ENCODE results near the gene TRIL.

Gene TRIL

DNA sequence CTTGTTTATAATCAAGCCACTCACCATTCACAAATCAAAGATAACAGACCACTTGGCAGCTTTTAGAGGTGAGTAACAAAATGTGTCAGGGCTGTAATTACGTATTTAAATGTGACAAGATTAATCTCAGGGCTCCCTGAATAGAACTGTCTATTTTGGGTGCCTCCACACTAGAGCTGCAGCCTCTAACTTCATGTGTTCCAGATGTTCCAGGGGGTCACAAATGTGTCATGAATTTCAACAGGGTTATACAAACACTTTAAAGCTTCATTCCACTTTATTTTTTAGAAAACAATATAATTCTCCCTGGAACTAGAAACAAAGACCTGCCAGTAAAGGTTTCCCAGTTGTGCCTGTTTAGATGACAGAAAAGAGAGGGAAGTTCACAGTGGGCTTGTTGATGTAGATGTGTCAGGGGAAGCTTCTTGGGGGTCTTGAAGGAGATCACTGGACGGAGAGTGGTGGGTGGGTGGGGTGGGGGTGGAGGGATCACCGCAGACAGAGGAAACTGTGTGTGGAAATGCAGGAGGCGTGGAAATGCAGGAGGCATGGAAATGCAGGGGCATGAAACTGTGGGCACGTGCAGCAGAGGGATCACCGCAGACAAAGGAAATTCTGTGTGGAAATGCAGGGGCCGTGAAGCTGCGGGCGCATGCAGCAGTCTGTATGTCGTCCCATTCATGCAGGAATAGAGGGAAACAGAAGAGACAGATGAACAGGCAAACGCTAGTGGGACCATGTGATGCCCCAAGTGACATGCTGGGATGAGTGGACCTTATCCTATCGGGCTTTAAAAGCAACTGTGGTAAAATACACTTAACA lies 42.0 kb upstream of the TRIL start:
- TF ChIP-seq, protein P1, sequence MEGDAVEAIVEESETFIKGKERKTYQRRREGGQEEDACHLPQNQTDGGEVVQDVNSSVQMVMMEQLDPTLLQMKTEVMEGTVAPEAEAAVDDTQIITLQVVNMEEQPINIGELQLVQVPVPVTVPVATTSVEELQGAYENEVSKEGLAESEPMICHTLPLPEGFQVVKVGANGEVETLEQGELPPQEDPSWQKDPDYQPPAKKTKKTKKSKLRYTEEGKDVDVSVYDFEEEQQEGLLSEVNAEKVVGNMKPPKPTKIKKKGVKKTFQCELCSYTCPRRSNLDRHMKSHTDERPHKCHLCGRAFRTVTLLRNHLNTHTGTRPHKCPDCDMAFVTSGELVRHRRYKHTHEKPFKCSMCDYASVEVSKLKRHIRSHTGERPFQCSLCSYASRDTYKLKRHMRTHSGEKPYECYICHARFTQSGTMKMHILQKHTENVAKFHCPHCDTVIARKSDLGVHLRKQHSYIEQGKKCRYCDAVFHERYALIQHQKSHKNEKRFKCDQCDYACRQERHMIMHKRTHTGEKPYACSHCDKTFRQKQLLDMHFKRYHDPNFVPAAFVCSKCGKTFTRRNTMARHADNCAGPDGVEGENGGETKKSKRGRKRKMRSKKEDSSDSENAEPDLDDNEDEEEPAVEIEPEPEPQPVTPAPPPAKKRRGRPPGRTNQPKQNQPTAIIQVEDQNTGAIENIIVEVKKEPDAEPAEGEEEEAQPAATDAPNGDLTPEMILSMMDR (IDR thresholded peaks at IDR 0.05): no peak

DNA sequence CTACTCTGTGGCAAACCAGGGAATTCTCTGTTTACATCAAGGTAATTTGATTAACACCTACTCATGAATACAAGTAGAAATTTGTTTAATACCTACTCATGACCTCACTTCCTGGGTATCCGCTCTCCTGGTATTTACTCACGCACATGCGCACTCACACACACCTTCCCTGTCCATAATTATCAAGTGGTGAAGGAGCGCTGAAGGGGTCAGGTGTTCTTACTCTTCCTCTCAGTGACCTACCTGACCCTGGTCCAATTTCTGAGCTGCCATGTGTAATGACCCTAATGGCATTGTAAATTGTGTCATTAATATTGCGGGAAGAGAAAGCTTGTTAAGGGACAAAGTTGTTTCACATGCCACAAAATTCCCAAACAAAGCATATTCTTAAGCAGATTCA lies 41.3 kb upstream of the TRIL start:
- TF ChIP-seq, protein P1 (IDR thresholded peaks at IDR 0.05): no peak

DNA sequence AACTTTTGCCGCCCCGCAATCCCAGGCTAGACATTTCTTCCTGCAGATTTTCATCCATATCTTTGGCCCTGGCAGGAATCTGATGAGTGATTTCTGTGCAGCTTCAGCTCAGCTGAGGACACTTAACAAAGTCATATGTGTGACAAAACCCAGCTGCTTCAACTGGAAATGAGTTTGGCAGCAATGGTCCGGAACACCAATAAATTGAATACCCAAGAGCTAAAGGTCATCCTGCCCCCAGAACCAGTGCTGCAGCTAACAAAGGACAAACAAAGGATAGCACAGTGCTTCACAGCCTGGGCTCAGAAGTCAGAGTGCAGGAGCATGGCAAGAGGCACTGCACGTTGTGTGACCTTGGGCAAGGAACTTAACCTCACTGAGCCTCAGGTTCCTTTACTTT lies 40.0 kb upstream of the TRIL start:
- TF ChIP-seq, protein P1 (IDR thresholded peaks at IDR 0.05): no peak

DNA sequence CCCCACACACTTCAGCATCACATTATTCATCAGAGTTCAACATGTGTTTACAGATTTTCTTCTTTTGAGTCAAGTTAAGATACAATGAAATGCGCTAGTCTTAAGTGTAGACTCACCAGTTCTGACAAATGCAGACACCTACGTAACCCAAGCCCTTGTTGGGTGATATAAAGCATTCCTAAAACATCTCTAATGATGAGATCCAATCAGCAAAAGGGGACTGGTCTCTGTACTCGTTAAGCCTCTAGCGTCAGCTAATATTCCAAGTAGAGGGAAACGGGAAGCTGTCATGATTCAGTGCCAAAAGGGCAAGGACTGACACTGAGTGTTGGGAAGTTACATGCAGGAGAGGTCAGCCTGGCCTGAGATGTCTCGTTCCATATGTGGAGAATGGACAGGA lies 38.7 kb upstream of the TRIL start:
- TF ChIP-seq, protein P1 (IDR thresholded peaks at IDR 0.05): no peak

DNA sequence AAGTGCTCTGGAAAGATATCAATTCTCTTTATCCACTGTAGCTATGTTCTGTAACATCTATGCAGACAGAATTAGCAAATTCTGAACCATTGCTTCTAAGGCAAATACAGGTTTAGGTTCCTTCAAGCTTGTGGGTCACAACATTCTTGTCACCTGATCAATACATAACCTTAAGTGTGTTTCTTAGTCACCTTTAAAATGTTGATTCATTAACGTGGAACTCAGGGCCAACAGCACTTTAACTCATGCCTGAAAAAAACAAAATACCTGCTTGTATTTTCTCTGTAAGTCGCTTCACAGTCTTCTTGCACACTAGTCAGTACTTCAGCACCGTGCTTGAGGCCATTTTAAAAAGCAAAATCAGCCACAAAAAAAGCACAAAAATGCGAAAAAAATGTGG lies 35.2 kb upstream of the TRIL start:
- TF ChIP-seq, protein P1 (IDR thresholded peaks at IDR 0.05): no peak

DNA sequence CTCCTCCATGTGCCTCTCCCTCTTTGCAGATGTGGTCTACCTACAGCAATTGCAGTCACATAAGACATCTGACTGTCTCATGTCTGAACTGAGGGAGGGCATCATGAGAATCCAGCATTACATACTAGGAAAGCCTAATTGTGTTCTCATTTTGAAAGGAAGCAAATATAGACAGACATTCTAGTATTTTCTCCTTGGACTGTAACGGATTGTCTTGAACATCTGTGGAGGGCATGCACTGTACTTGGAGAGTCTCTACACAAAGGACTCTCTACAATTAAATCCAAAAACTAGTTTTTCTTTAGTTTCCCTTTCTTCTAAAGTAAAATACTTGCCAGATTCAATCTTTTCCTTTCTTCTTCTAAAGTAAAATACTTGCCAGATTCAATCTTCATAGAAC lies 34.7 kb upstream of the TRIL start:
- TF ChIP-seq, protein P1 (IDR thresholded peaks at IDR 0.05): no peak

DNA sequence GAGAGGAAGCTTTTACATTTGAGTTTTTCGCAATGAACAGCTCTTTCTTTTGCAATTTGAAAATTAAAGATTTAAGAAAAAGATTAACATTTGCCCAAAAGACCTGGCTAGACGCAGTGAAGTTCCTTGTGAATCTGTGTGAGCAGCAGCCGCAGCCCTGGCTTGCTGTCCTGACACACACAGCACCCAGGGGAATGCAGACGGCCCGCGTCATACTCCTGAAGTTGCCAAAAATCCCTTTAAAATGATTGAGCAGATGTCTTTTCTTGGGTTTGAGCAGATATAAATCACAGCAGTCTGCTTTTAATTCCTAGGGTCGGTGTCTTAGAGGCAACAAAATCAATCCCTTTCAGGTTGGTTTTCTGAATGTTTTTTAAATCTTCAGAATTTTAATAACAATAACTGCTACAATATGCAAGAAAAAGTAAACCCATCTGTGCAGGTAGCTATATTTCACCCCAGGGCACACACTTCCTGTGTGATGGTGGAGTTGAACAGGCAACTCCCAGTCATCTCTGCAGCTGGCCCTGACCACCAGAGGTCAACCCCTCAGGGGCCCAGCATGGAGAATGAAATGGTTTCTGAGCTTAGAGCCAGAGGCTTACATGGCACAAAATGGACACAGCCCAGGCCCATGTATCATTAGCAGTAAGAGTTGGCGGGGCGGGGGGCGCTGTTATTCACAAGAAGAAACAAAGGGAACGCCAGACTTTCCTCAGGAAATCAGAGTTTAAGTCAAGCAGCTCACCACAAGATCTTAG lies 32.2 kb upstream of the TRIL start:
- TF ChIP-seq, protein P1 (IDR thresholded peaks at IDR 0.05): no peak

All from LNCAP (cell line).